ENCODE data around the gene IP6K2. TPM values are rescaled to one million over a fixed set of nuclear protein-coding genes. Genes with fewer than 3 reads are reported as not detected.

IP6K2 gene
- total RNA-seq, 1 experiment from 2014 or later: 102 TPM

GRCh38 chr3:48684480-48685143 is 32.4 kb downstream of the IP6K2 start:
- peak overlapping the region; percentile 96 for H3K4me2 ChIP-seq (ENCODE audit: low read length)
- 0 out of 2 replicates have a peak, but pooled peaks cover 7% of the 10 kb centered on the region for H4K20me1 ChIP-seq (ENCODE audit: low read length)
- ATAC-seq (no peak), DNase-seq (no peak)
- peaks cover 30% of the 10 kb centered on the region for H3K79me2 ChIP-seq (ENCODE audit: low read length)
- H3F3A ChIP-seq (ENCODE audit: low read length, unreplicated experiment): peaks cover 4% of the 10 kb centered on the region
- H3K4me3 ChIP-seq (ENCODE audit: low read length): peak overlapping the region; percentile 90
- BruUV-seq (replicated peaks): TSS peak; percentile 20
- H3K27me3 ChIP-seq (ENCODE audit: low read length): no peaks in the 10 kb centered on the region
- CTCF ChIA-PET: interaction anchor here (0.6 to 1.3 kb wide), 3 partner anchors 20 to 81 kb away, joined by 3 to 10 read pairs (median 9); no protein-coding TSS in a partner anchor
- H3K27ac ChIP-seq (ENCODE audit: low read length): no peak overlapping the region
- intact Hi-C loops (cut with micrococcal nuclease): loop anchor here (1.0 to 5.0 kb wide), 4 partner anchors 50 to 219 kb away; partner anchors contain the start of genes SLC26A6 and UCN2
- no peaks in the 10 kb centered on the region for H3K9me2 ChIP-seq (replicated peaks; ENCODE audit: low read length)
- POLR2A ChIA-PET (ENCODE audit: unreplicated experiment): interaction anchor here (0.7 kb wide), 1 partner anchor 284 kb away, joined by 3 read pairs; no protein-coding TSS in a partner anchor
- H3K4me1 ChIP-seq (ENCODE audit: insufficient read depth, low read length): peaks cover 20% of the 10 kb centered on the region
- H3K36me3 ChIP-seq (ENCODE audit: low read depth, low read length): peaks cover 42% of the 10 kb centered on the region
- no peaks in the 10 kb centered on the region for H3K9me3 ChIP-seq (ENCODE audit: low read length)
- H3K9ac ChIP-seq (ENCODE audit: low read length): peak overlapping the region; percentile 92; the same call in 1 of the 2 replicates
- H2AFZ ChIP-seq (ENCODE audit: low read length): no peak overlapping the region
- no peak for TF ChIP-seq CTCF (conservative IDR thresholded peaks at IDR 0.05; ENCODE audit: low read depth, low read length)
- TF ChIP-seq EZH2phosphoT487 (IDR thresholded peaks at IDR 0.05; ENCODE audit: borderline replicate concordance, low read length): no peak
- no peak for TF ChIP-seq EZH2 (IDR thresholded peaks at IDR 0.05; ENCODE audit: low read length, unreplicated experiment)

GRCh38 chr3:48684054-48684349 is 33.0 kb downstream of the IP6K2 start:
- POLR2A ChIA-PET (ENCODE audit: unreplicated experiment): no interaction called here
- intact Hi-C loops (cut with micrococcal nuclease): loop anchor here (2.0 to 5.0 kb wide), 2 partner anchors 49 to 122 kb away; partner anchors contain the start of genes SLC26A6 and UCN2
- ATAC-seq (no peak), DNase-seq (no peak)
- H3K79me2 ChIP-seq (ENCODE audit: low read length): peaks cover 30% of the 10 kb centered on the region
- H3K4me3 ChIP-seq (ENCODE audit: low read length): peak overlapping the region; percentile 90
- peak overlapping the region; percentile 96 for H3K4me2 ChIP-seq (ENCODE audit: low read length)
- H3F3A ChIP-seq (ENCODE audit: low read length, unreplicated experiment): peaks cover 4% of the 10 kb centered on the region
- H3K27me3 ChIP-seq (ENCODE audit: low read length): no peaks in the 10 kb centered on the region
- CTCF ChIA-PET: interaction anchor here (1.3 kb wide), 1 partner anchor 82 kb away, joined by 10 read pairs; no protein-coding TSS in a partner anchor
- no TSS peak for BruUV-seq (replicated peaks)
- H3K36me3 ChIP-seq (ENCODE audit: low read depth, low read length): peaks cover 42% of the 10 kb centered on the region
- H3K9me3 ChIP-seq (ENCODE audit: low read length): no peaks in the 10 kb centered on the region
- no peak overlapping the region for H2AFZ ChIP-seq (ENCODE audit: low read length)
- H4K20me1 ChIP-seq (ENCODE audit: low read length): 0 out of 2 replicates have a peak, but pooled peaks cover 7% of the 10 kb centered on the region
- peaks cover 20% of the 10 kb centered on the region for H3K4me1 ChIP-seq (ENCODE audit: insufficient read depth, low read length)
- TF ChIP-seq CTCF (conservative IDR thresholded peaks at IDR 0.05; ENCODE audit: low read depth, low read length) (no peak), EZH2phosphoT487 (IDR thresholded peaks at IDR 0.05; ENCODE audit: borderline replicate concordance, low read length) (no peak), EZH2 (IDR thresholded peaks at IDR 0.05; ENCODE audit: low read length, unreplicated experiment) (no peak)
- H3K27ac ChIP-seq (ENCODE audit: low read length): no peak overlapping the region
- no peaks in the 10 kb centered on the region for H3K9me2 ChIP-seq (replicated peaks; ENCODE audit: low read length)
- H3K9ac ChIP-seq (ENCODE audit: low read length): no peak overlapping the region

- Histone ChIP-seq H3K4me1 (ENCODE audit: insufficient read depth, low read length) (peaks cover 20% of the 10 kb centered on the region), H3K4me2 (ENCODE audit: low read length) (peak overlapping the region; percentile 96; the same call in 1 of the 2 replicates), H3K36me3 (ENCODE audit: low read depth, low read length) (peaks cover 42% of the 10 kb centered on the region), H3K9me3 (ENCODE audit: low read length) (no peaks in the 10 kb centered on the region), H3K27ac (ENCODE audit: low read length) (no peak overlapping the region), H3K27me3 (ENCODE audit: low read length) (no peaks in the 10 kb centered on the region), H3F3A (ENCODE audit: low read length, unreplicated experiment) (peaks cover 4% of the 10 kb centered on the region), H4K20me1 (ENCODE audit: low read length) (0 out of 2 replicates have a peak, but pooled peaks cover 7% of the 10 kb centered on the region), H2AFZ (ENCODE audit: low read length) (no peak overlapping the region), H3K4me3 (ENCODE audit: low read length) (peak overlapping the region; percentile 90; the same call in 1 of the 2 replicates), H3K9ac (ENCODE audit: low read length) (no peak overlapping the region), H3K79me2 (ENCODE audit: low read length) (peaks cover 30% of the 10 kb centered on the region), H3K9me2 (replicated peaks; ENCODE audit: low read length) (no peaks in the 10 kb centered on the region)
- TF ChIP-seq EZH2phosphoT487 (IDR thresholded peaks at IDR 0.05; ENCODE audit: borderline replicate concordance, low read length): no peak
- no peak for TF ChIP-seq CTCF (conservative IDR thresholded peaks at IDR 0.05; ENCODE audit: low read depth, low read length)
- no peak for TF ChIP-seq EZH2 (IDR thresholded peaks at IDR 0.05; ENCODE audit: low read length, unreplicated experiment)
- intact Hi-C loops (cut with micrococcal nuclease): loop anchor here (5.0 kb wide), 1 partner anchor 120 kb away; the partner anchor contains the start of gene UCN2
- CTCF ChIA-PET: no interaction called here
- POLR2A ChIA-PET (ENCODE audit: unreplicated experiment): no interaction called here
- no peak for ATAC-seq
- BruUV-seq (replicated peaks): no TSS peak
- DNase-seq: no peak
Measured at GRCh38 chr3:48682786-48683185, 34.2 kb downstream of the IP6K2 start.
